ENCODE results near the gene GTF2A1L. TPM values are rescaled to one million over a fixed set of nuclear protein-coding genes. Genes with fewer than 3 reads are reported as not detected.

Gene GTF2A1L
- total RNA-seq, 4 donors from 2014 or later: 14.1 to 32.2 (median 22.1) TPM

DNA sequence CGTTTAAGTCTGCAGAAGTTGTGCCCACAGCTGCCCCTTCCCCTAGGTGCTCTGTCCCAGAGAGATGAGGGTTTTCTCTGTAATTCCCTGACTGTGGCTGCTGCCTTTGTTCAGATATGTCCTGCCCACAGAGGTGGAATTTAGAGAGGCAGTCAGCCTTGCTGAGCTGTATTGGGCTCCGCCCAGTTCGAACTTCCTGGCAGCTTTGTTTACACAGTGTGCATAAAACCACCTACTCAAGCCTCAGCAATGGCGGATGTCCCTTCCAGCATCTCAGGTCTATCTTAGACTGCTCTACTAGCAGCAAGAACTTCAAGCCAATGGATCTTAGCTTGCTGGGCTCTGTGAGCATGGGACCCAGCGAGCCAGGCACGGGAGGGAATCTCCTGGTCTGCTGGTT is 89.8 kb downstream of the GTF2A1L start:
- no peaks in the 10 kb centered on the region for H3K4me1 ChIP-seq
- 83% methylated on average over 5 of the region's 6 CpGs; no CpG with 5 or more reads in 1 of the 2 donors for WGBS, 2 donors (ENCODE audit: low coverage in 1 of 2)
- no peaks in the 10 kb centered on the region for H3K27me3 ChIP-seq
- no peaks in the 10 kb centered on the region for H3K9me3 ChIP-seq
- TF ChIP-seq EP300 (IDR thresholded peaks at IDR 0.05): no peak
- no peak for TF ChIP-seq POLR2AphosphoS5 (IDR thresholded peaks at IDR 0.05)
- TF ChIP-seq POLR2A (IDR thresholded peaks at IDR 0.05): no peak
- TF ChIP-seq, protein P1, sequence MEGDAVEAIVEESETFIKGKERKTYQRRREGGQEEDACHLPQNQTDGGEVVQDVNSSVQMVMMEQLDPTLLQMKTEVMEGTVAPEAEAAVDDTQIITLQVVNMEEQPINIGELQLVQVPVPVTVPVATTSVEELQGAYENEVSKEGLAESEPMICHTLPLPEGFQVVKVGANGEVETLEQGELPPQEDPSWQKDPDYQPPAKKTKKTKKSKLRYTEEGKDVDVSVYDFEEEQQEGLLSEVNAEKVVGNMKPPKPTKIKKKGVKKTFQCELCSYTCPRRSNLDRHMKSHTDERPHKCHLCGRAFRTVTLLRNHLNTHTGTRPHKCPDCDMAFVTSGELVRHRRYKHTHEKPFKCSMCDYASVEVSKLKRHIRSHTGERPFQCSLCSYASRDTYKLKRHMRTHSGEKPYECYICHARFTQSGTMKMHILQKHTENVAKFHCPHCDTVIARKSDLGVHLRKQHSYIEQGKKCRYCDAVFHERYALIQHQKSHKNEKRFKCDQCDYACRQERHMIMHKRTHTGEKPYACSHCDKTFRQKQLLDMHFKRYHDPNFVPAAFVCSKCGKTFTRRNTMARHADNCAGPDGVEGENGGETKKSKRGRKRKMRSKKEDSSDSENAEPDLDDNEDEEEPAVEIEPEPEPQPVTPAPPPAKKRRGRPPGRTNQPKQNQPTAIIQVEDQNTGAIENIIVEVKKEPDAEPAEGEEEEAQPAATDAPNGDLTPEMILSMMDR (IDR thresholded peaks at IDR 0.05): no peak
- H3K27ac ChIP-seq: no peak overlapping the region
- no peak for ATAC-seq
- H3K36me3 ChIP-seq: no peaks in the 10 kb centered on the region
- H3K4me3 ChIP-seq: no peak overlapping the region

DNA sequence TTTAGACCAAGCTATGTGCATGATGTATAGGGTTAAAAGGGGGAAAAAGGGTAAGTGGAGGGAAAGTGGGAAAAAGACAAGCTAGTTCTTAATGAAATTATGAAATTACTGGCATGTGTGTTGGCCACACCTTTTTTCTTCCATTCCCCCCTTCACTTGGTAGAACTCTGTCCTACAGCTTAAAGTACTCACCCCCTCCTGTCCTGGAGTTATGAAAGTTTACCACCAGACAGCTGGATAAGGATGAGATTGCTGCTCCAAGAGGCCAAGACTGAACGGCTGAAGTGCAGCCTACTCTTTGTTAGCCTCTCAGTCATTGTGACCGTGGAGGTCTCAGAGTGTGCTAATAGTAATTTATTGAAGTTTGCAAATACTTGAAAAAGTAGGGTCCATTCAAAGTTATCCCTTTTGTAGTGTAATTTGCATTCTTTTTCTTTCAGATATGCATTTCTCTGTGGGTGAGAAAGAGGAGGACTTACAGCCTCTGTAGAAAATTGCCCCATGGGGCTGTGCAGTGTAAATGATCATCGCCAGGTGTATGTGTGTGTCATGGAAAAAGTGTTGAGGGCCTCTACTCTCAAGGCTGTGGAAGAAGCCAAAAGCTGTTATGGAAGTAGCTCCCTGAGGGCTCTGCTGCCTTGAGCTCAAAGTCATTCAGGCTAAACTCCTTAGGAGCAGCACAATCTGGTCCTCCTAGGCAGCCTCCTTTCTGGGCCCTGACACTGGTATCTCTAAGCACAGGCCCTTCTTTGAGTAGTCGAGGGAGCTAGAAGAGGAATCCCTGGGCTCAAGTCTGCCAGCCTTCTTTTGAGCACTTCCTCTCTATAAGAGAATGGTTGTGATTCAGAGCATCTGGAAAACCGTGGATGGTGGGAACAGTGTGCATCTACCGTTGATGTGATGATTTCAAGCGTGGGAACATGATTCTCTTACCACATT is 91.7 kb downstream of the GTF2A1L start:
- no peak overlapping the region for H3K4me3 ChIP-seq
- peaks cover 2 to 15% (median 8%) of the 10 kb centered on the region in 3 donors for H3K4me1 ChIP-seq
- ATAC-seq: no peak
- WGBS, 2 donors (ENCODE audit: low coverage in 1 of 2): 57 to 61% methylated on average over 5 to 7 of the region's 7 CpGs
- H3K27ac ChIP-seq: no peak overlapping the region
- TF ChIP-seq EP300 (IDR thresholded peaks at IDR 0.05): no peak
- TF ChIP-seq POLR2AphosphoS5 (IDR thresholded peaks at IDR 0.05): no peak
- H3K36me3 ChIP-seq: no peaks in the 10 kb centered on the region
- H3K9me3 ChIP-seq: no peaks in the 10 kb centered on the region
- no peaks in the 10 kb centered on the region for H3K27me3 ChIP-seq

DNA sequence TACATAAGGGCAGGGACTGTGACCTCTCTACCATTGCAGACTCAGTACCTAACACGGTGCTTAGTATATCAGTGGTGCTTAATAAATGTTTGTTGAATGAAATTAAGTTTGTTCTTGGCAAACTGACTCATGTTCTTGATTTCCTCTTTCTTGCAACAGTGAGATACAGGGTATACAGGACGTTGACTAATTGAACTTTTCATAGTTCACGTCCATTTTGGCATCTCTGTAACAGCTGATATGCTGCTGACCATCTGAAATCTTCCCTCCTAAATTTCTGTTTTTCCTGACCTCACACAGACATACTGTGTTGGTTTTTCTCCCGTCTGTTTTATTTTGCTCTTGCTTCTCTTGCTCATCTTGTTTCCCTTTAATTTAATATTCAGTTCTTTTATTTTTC is 93.7 kb downstream of the GTF2A1L start:
- TF ChIP-seq EP300 (IDR thresholded peaks at IDR 0.05): no peak
- TF ChIP-seq POLR2A (IDR thresholded peaks at IDR 0.05): no peak
- TF ChIP-seq, protein P1 (IDR thresholded peaks at IDR 0.05): no peak
- no peak for TF ChIP-seq POLR2AphosphoS5 (IDR thresholded peaks at IDR 0.05)
- Histone ChIP-seq H3K27ac (no peak overlapping the region), H3K9me3 (no peaks in the 10 kb centered on the region), H3K36me3 (no peaks in the 10 kb centered on the region), H3K27me3 (no peaks in the 10 kb centered on the region), H3K4me3 (no peak overlapping the region), H3K4me1 (peaks cover 4 to 35% (median 21%) of the 10 kb centered on the region in 3 donors)
- no peak for ATAC-seq
- WGBS, 2 donors (ENCODE audit: low coverage in 1 of 2): 44 to 45% methylated on average over 4 of the region's 4 CpGs

DNA sequence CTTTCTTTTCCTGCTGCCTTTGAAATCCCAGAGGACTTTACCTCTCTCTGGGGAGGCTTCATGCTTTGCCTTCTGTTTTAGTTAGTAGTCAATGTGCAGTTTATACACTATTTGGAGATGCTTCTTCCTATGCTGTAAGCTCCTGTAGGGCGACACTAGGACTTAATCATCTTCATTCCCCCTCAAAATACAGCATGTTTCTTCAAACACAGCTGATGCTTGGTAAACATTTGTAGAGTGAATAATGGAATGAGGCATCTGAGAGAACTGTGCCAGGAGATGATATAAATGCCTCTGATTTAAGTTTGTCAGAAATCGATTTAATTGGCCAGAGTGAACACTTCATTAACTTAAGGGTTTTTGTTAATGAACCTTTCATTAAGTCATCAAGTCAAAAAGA is 94.5 kb downstream of the GTF2A1L start:
- H3K27ac ChIP-seq: peak overlapping the region in 1 of 4 donors; percentile 15
- WGBS, 2 donors (ENCODE audit: low coverage in 1 of 2): 33 to 59% methylated on average over 1 to 2 of the region's 2 CpGs
- peaks cover 4 to 41% (median 21%) of the 10 kb centered on the region in 3 donors for H3K4me1 ChIP-seq
- H3K27me3 ChIP-seq: no peaks in the 10 kb centered on the region
- H3K9me3 ChIP-seq: no peaks in the 10 kb centered on the region
- ATAC-seq: no peak
- H3K36me3 ChIP-seq: no peaks in the 10 kb centered on the region
- H3K4me3 ChIP-seq: no peak overlapping the region
- TF ChIP-seq POLR2AphosphoS5 (IDR thresholded peaks at IDR 0.05): no peak
- TF ChIP-seq EP300 (IDR thresholded peaks at IDR 0.05): no peak
- TF ChIP-seq, protein P1 (IDR thresholded peaks at IDR 0.05): no peak
- TF ChIP-seq POLR2A (IDR thresholded peaks at IDR 0.05): no peak

DNA sequence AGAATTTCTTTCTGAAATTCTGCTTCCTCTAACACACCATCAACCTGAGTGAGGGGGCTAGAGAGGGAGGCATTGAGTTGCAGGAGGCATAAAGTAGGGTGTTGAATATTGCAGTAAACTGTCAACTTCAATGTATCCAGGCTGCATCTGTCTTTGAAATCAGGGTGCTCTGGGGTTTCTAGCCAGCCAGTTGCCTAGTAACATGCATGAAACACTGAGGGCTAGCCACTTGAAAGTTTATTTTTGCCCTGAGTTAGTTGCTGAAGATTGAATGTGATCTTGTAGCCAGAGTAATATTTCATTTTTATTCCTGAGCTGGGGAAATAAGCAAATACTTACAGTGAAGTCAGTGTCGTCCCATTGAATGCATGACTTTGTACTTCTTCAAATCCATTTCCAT is 96.0 kb downstream of the GTF2A1L start:
- Histone ChIP-seq H3K27ac (peak overlapping the region; percentile 79 to 90 (median 84)), H3K4me3 (no peak overlapping the region), H3K36me3 (no peaks in the 10 kb centered on the region), H3K9me3 (no peaks in the 10 kb centered on the region), H3K27me3 (no peaks in the 10 kb centered on the region), H3K4me1 (peaks cover 4 to 55% (median 21%) of the 10 kb centered on the region in 3 donors)
- no peak for ATAC-seq
- 0% methylated on average over 1 of the region's 1 CpG for WGBS, 2 donors (ENCODE audit: low coverage in 1 of 2)
- TF ChIP-seq, protein P1 (IDR thresholded peaks at IDR 0.05): no peak
- TF ChIP-seq POLR2A (IDR thresholded peaks at IDR 0.05) (no peak), EP300 (IDR thresholded peaks at IDR 0.05) (no peak), POLR2AphosphoS5 (IDR thresholded peaks at IDR 0.05) (no peak)
